Measurements from ENCODE around the gene UCHL5. TPM values are rescaled to one million over a fixed set of nuclear protein-coding genes. Genes with fewer than 3 reads are reported as not detected.

UCHL5 gene
- total and polyA plus RNA-seq, 8 donors = 9.8 to 26.8 (median 17.4) TPM

DNA sequence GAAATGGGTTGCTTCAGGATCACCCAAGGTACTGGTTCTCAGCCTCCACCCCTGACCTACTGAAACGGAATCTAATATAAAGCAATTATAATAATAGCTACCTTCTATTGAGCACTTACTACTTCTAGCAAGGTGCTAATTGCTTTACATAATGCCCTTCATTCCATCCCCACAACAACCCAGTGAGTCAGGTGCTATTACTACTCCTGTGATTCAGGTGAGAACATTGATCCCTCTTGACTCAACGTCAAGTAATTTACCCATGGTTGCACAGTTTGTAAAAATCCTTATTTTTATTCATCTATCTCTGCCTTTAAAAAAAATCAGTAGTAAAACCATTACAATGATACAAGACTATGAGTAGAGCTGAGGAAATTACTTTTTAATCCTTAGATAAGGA is 85.2 kb downstream of the UCHL5 start:
- H3K4me1 ChIP-seq = peaks cover 0 to 12% (median 0%) of the 10 kb centered on the region in 3 donors
- DNase-seq (no peak), FAIRE-seq (no peak), ATAC-seq (no peak)
- H3K36me3 ChIP-seq = no peaks in the 10 kb centered on the region
- TF ChIP-seq, protein P1, sequence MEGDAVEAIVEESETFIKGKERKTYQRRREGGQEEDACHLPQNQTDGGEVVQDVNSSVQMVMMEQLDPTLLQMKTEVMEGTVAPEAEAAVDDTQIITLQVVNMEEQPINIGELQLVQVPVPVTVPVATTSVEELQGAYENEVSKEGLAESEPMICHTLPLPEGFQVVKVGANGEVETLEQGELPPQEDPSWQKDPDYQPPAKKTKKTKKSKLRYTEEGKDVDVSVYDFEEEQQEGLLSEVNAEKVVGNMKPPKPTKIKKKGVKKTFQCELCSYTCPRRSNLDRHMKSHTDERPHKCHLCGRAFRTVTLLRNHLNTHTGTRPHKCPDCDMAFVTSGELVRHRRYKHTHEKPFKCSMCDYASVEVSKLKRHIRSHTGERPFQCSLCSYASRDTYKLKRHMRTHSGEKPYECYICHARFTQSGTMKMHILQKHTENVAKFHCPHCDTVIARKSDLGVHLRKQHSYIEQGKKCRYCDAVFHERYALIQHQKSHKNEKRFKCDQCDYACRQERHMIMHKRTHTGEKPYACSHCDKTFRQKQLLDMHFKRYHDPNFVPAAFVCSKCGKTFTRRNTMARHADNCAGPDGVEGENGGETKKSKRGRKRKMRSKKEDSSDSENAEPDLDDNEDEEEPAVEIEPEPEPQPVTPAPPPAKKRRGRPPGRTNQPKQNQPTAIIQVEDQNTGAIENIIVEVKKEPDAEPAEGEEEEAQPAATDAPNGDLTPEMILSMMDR (IDR thresholded peaks at IDR 0.05) = no peak
- H3K9me3 ChIP-seq = no peaks in the 10 kb centered on the region
- H3K27me3 ChIP-seq = no peaks in the 10 kb centered on the region
- H3K27ac ChIP-seq = no peak overlapping the region
- 90 to 93% methylated on average over 2 of the region's 2 CpGs for WGBS, 2 donors
- H3K4me3 ChIP-seq = no peak overlapping the region
- intact Hi-C loops (cut with DNase I) = no loop called here

DNA sequence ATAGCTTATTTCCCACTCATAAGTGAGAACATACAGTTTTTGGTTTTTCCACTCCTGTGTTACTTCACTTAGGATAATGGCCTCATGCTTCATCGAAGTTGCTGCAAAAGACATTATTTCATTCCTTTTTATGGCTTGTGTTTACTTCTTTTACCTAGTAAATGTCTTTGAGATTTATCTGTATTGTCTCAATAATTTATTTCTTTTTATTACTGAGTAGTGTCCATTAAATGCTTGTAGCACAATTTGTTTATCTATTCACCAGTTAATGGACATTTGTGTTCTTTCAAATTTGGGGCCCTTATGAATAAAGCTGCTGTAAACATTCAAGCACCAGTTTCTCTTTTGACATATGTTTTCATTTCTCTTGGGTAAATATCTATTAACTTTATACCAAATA is 86.0 kb downstream of the UCHL5 start:
- no peak overlapping the region for H3K27ac ChIP-seq
- FAIRE-seq (peak; percentile 34), DNase-seq (no peak), ATAC-seq (no peak)
- H3K9me3 ChIP-seq = no peaks in the 10 kb centered on the region
- TF ChIP-seq, protein P1 (IDR thresholded peaks at IDR 0.05) = no peak
- 90 to 100% methylated on average over 1 of the region's 1 CpG for whole genome bisulfite sequencing, 2 donors
- intact Hi-C loops (cut with DNase I) = no loop called here
- no peaks in the 10 kb centered on the region for H3K36me3 ChIP-seq
- no peak overlapping the region for H3K4me3 ChIP-seq
- H3K27me3 ChIP-seq = no peaks in the 10 kb centered on the region
- peaks cover 0 to 12% (median 0%) of the 10 kb centered on the region in 3 donors for H3K4me1 ChIP-seq

DNA sequence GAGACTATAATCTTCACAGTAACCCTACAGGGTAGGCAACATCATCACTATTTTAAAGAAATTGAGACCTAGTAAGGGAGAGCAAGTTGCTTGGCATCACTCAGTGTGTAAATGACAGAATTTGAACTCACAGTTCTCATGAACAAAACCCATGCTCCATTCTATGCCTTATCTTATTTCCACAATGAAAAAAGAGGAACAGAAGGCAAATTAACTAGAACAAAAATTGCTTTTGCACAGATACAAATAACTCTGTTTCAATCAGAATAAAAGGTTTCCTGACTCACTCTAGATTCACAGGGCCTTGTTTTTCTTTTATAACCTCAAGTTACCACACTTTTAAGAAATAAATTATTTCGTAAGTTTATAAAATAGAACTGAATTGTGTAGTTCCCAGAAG is 90.1 kb downstream of the UCHL5 start:
- 90 to 93% methylated on average over 1 of the region's 1 CpG for WGBS, 2 donors
- no peak for DNase-seq
- no peak for FAIRE-seq
- Histone ChIP-seq H3K27ac (no peak overlapping the region), H3K4me3 (no peak overlapping the region), H3K9me3 (no peaks in the 10 kb centered on the region), H3K27me3 (no peaks in the 10 kb centered on the region), H3K36me3 (no peaks in the 10 kb centered on the region), H3K4me1 (peaks cover 0 to 7% (median 3%) of the 10 kb centered on the region in 3 donors)
- intact Hi-C loops (cut with DNase I) = no loop called here
- ATAC-seq = no peak
- TF ChIP-seq, protein P1 (IDR thresholded peaks at IDR 0.05) = no peak

DNA sequence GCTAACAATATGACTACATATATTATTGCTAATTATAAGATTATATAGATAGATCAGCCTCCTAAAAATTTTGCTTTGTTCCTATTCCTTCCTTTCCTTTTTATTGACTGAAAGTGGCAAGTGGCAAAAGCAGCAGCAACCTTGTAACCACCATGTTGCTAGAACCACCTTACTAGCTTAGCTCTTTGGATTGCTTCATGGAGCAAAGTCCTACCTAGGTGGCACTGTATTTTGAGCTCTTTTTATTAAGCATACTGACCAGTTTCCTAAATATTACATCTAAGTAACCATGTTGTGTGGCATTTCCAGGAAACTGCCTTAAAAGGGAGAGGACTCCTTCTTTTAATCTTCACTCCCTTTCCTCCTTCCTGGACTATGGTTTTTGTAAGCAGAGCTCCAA is 90.8 kb downstream of the UCHL5 start:
- DNase-seq (no peak), ATAC-seq (peak in 1 of 4 donors; percentile 21), FAIRE-seq (no peak)
- TF ChIP-seq, protein P1 (IDR thresholded peaks at IDR 0.05) = no peak
- Histone ChIP-seq H3K27me3 (no peaks in the 10 kb centered on the region), H3K36me3 (no peaks in the 10 kb centered on the region), H3K4me3 (no peak overlapping the region), H3K4me1 (peaks cover 0 to 7% (median 3%) of the 10 kb centered on the region in 3 donors), H3K9me3 (no peaks in the 10 kb centered on the region), H3K27ac (no peak overlapping the region)
- intact Hi-C loops (cut with DNase I) = no loop called here

DNA sequence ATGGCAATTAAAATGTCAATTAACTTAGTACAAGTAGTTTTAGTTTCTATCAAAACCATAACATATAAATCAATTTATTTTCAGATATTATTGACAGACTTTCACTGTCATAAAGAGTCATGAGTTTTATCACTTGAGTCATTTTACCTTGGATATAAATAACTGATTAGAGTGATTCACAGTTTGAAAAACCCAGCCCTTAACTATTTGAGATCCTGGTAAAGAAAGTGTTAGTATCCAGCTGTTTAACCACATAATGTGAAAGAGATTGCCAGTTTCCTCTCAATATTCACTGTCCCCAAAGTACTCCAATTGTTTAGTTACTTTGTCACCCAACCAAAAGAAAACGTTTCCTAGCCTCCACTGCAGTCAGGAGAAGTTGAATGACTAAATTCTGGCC is 91.3 kb downstream of the UCHL5 start:
- FAIRE-seq (no peak), DNase-seq (no peak), ATAC-seq (peak in 1 of 4 donors; percentile 24)
- Histone ChIP-seq H3K9me3 (no peaks in the 10 kb centered on the region), H3K27ac (no peak overlapping the region), H3K4me3 (no peak overlapping the region), H3K4me1 (peaks cover 0 to 7% (median 3%) of the 10 kb centered on the region in 3 donors), H3K27me3 (no peaks in the 10 kb centered on the region), H3K36me3 (no peaks in the 10 kb centered on the region)
- WGBS, 2 donors = 15% methylated on average over 1 of the region's 1 CpG
- intact Hi-C loops (cut with DNase I) = no loop called here
- TF ChIP-seq, protein P1 (IDR thresholded peaks at IDR 0.05) = no peak
